Transverse colon (tissue), 3 donors: ENCODE data around the gene HECTD2.

Source experiments
- EP300 ChIP-seq: sonication (generic); formaldehyde crosslinking; IDR thresholded peaks from one replicate; pipeline ENCODE4 v1.6.1; 2017; ENCODE audit warnings: antibody characterized with exemption, low read depth
- POLR2A ChIP-seq: fragments of 450-650 bp; IDR thresholded peaks from one replicate; pipeline ENCODE4 v1.6.1; 2016; ENCODE audit warnings: antibody characterized with exemption, mild to moderate bottlenecking, moderate library complexity
- TF ChIP-seq, protein P1 (sequence below), 5 experiments: fragments of 200-600 bp in 3 of 5; fragments of 450-650 bp in 2 of 5; sonication (generic) in 3 of 5; IDR thresholded peaks; 1 replicate in 2 of 5; 2 replicates in 3 of 5; pipeline ENCODE4 v1.5.1; 2016 to 2017; ENCODE audit warnings: antibody characterized with exemption in 5 of 5, inconsistent platforms in 3 of 5, mild to moderate bottlenecking in 2 of 5, moderate library complexity in 1 of 5

- TF ChIP-seq, protein P1, sequence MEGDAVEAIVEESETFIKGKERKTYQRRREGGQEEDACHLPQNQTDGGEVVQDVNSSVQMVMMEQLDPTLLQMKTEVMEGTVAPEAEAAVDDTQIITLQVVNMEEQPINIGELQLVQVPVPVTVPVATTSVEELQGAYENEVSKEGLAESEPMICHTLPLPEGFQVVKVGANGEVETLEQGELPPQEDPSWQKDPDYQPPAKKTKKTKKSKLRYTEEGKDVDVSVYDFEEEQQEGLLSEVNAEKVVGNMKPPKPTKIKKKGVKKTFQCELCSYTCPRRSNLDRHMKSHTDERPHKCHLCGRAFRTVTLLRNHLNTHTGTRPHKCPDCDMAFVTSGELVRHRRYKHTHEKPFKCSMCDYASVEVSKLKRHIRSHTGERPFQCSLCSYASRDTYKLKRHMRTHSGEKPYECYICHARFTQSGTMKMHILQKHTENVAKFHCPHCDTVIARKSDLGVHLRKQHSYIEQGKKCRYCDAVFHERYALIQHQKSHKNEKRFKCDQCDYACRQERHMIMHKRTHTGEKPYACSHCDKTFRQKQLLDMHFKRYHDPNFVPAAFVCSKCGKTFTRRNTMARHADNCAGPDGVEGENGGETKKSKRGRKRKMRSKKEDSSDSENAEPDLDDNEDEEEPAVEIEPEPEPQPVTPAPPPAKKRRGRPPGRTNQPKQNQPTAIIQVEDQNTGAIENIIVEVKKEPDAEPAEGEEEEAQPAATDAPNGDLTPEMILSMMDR (IDR thresholded peaks at IDR 0.05): no peak
- TF ChIP-seq EP300 (no peak), POLR2A (no peak)
Observed at GRCh38 chr10:91367558-91367957, 42.6 kb upstream of the HECTD2 start.
